Ishikawa (cell line): ENCODE results near the gene GPR153.

ENCODE experiments used
- CEBPB ChIP-seq: IDR thresholded peaks from 2 replicates; pipeline ENCODE4 v1.6.1; 2012
- EP300 ChIP-seq: IDR thresholded peaks from 2 replicates; pipeline ENCODE4 v1.6.1; 2012; ENCODE audit warnings: borderline replicate concordance
- MAX ChIP-seq: IDR thresholded peaks from 2 replicates; pipeline ENCODE4 v1.6.1; 2012
- RAD21 ChIP-seq: IDR thresholded peaks from 2 replicates; pipeline ENCODE4 v1.6.1; 2012; ENCODE audit warnings: low read depth
- REST ChIP-seq: IDR thresholded peaks from 2 replicates; pipeline ENCODE4 v1.6.1; 2012; ENCODE audit warnings: low read depth, mild to moderate bottlenecking
- TAF1 ChIP-seq: IDR thresholded peaks from 2 replicates; pipeline ENCODE4 v1.6.1; 2012; ENCODE audit warnings: low read depth, mild to moderate bottlenecking
- TEAD4 ChIP-seq: IDR thresholded peaks from 2 replicates; pipeline ENCODE4 v1.6.1; 2012
- YY1 ChIP-seq: IDR thresholded peaks from 2 replicates; pipeline ENCODE4 v1.6.1; 2012; ENCODE audit warnings: low read depth
- ZBTB7A ChIP-seq: IDR thresholded peaks from 2 replicates; pipeline ENCODE4 v1.6.1; 2012; ENCODE audit warnings: low read depth

GRCh38 chr1:6248932-6249738, 11.8 kb downstream of the GPR153 start:
- no peak; the same call in 1 of the 2 replicates for TF ChIP-seq RAD21
- TF ChIP-seq TAF1, result no peak
- no peak for TF ChIP-seq EP300
- TF ChIP-seq TEAD4, result no peak
- TF ChIP-seq CEBPB, result no peak
- TF ChIP-seq MAX, result no peak
- no peak for TF ChIP-seq REST
- TF ChIP-seq YY1, result no peak
- peak; percentile 43; the same call in 1 of the 2 replicates for TF ChIP-seq ZBTB7A
